ENCODE results near the gene RIMS4. TPM values are rescaled to one million over a fixed set of nuclear protein-coding genes. Genes with fewer than 3 reads are reported as not detected.

Gene RIMS4
- under 1 TPM in 2 of 5 donors, not detected in 3; 0.06 to 0.12 TPM for total RNA-seq
- total RNA-seq (2013) = not detected
- 0 to 0.16 (median 0) reads per million in 29 experiments for total RNA-seq

- Mint-ChIP-seq H3K4me3 (peak within 1 kb of the TSS; percentile 4 to 76 (median 52)), H3K36me3 (no peaks in the 10 kb centered on the region), H3K27ac (peak within 1 kb of the TSS in 1 of 2 donors; percentile 12), H3K9me3 (no peaks in the 10 kb centered on the region), H3K4me1 (peaks cover 12 to 16% (median 15%) of the 10 kb centered on the region in 3 donors), H3K27me3 (peaks cover 58 to 59% of the 10 kb centered on the region in 2 donors)
- CTCF ChIA-PET = no interaction called here
- Histone ChIP-seq H3K4me1 (ENCODE audit: control insufficient read depth in 1 of 2, extremely low read depth in 1 of 2, insufficient read depth in 2 of 2, low read length in 2 of 2) (peaks cover 0 to 10% of the 10 kb centered on the region in 2 experiments), H3K27ac (ENCODE audit: low read length) (no peak within 1 kb of the TSS), H3K4me3 (ENCODE audit: control insufficient read depth in 1 of 2, extremely low read depth in 1 of 2, low read length in 1 of 2) (no peak within 1 kb of the TSS), H3K36me3 (ENCODE audit: control insufficient read depth in 2 of 2, extremely low read depth in 1 of 2, insufficient read depth in 1 of 2, low read length in 1 of 2) (no peaks in the 10 kb centered on the region), H3K27me3 (replicated peaks in 1 of 2; ENCODE audit: control insufficient read depth in 2 of 2, extremely low read depth in 1 of 2, insufficient read depth in 2 of 2, low read length in 1 of 2) (peaks cover 12 to 60% of the 10 kb centered on the region in 2 experiments), H3K9me3 (no peaks in the 10 kb centered on the region)
- peak in 1 of 35 experiments; percentile 18 for DNase-seq
- POLR2A ChIA-PET = no interaction called here
- peak in 1 of 4 experiments; percentile 35 for ATAC-seq (replicated peaks in 1 of 4)
- WGBS (ENCODE audit: insufficient coverage) = 6% methylated on average over 84 of the region's 89 CpGs
Observed at GRCh38 chr20:44810391-44811149, at the start of gene RIMS4. RIMS4 (minus strand) TSS chr20:44810546; CDS start chr20:44810271, 275 bp downstream.

- ChIA-PET CTCF (interaction anchor here in 1 of 2 donors (0.5 kb wide), 1 partner anchor 51 kb away, joined by 5 read pairs; the partner anchor contains the start of gene PABPC1L), POLR2A (no interaction called here)
- Histone ChIP-seq H3K4me1 (ENCODE audit: control insufficient read depth in 1 of 2, extremely low read depth in 1 of 2, insufficient read depth in 2 of 2, low read length in 2 of 2) (peaks cover 0 to 4% of the 10 kb centered on the region in 2 experiments), H3K9me3 (no peaks in the 10 kb centered on the region), H3K27me3 (replicated peaks in 1 of 2; ENCODE audit: control insufficient read depth in 2 of 2, extremely low read depth in 1 of 2, insufficient read depth in 2 of 2, low read length in 1 of 2) (peaks cover 0 to 2% of the 10 kb centered on the region in 2 experiments), H3K27ac (ENCODE audit: low read length) (no peak overlapping the region), H3K36me3 (ENCODE audit: control insufficient read depth in 2 of 2, extremely low read depth in 1 of 2, insufficient read depth in 1 of 2, low read length in 1 of 2) (no peaks in the 10 kb centered on the region), H3K4me3 (ENCODE audit: control insufficient read depth in 1 of 2, extremely low read depth in 1 of 2, low read length in 1 of 2) (no peak overlapping the region)
- ATAC-seq (replicated peaks in 1 of 4) (no peak), DNase-seq (no peak)
- no peak overlapping the region for H3K4me3 Mint-ChIP-seq
- no peaks in the 10 kb centered on the region for H3K36me3 Mint-ChIP-seq
- peaks cover 8 to 23% (median 16%) of the 10 kb centered on the region in 3 donors for H3K4me1 Mint-ChIP-seq
- no peaks in the 10 kb centered on the region for H3K9me3 Mint-ChIP-seq
- no peak overlapping the region for H3K27ac Mint-ChIP-seq
- peaks cover 0 to 1% of the 10 kb centered on the region in 2 donors for H3K27me3 Mint-ChIP-seq
Observed at GRCh38 chr20:44858606-44859360, 48.4 kb upstream of the RIMS4 start.

- no peak overlapping the region for H3K4me3 ChIP-seq (ENCODE audit: control insufficient read depth in 1 of 2, extremely low read depth in 1 of 2, low read length in 1 of 2)
- ATAC-seq (replicated peaks in 1 of 4) (no peak), DNase-seq (no peak)
- Mint-ChIP-seq H3K9me3 (no peaks in the 10 kb centered on the region), H3K36me3 (no peaks in the 10 kb centered on the region), H3K4me3 (no peak overlapping the region), H3K27ac (no peak overlapping the region), H3K4me1 (peaks cover 5 to 16% (median 13%) of the 10 kb centered on the region in 3 donors), H3K27me3 (peaks cover 0 to 3% of the 10 kb centered on the region in 2 donors)
- WGBS (ENCODE audit: insufficient coverage) = 88% methylated on average over 4 of the region's 6 CpGs
- no peaks in the 10 kb centered on the region for H3K9me3 ChIP-seq
- CTCF ChIA-PET = interaction anchor here in 1 of 2 donors (0.5 kb wide), 1 partner anchor 73 kb away, joined by 5 read pairs; no protein-coding TSS in a partner anchor
- POLR2A ChIA-PET = no interaction called here
- no peak overlapping the region for H3K27ac ChIP-seq (ENCODE audit: low read length)
- no peaks in the 10 kb centered on the region for H3K36me3 ChIP-seq (ENCODE audit: control insufficient read depth in 2 of 2, extremely low read depth in 1 of 2, insufficient read depth in 1 of 2, low read length in 1 of 2)
- H3K4me1 ChIP-seq (ENCODE audit: control insufficient read depth in 1 of 2, extremely low read depth in 1 of 2, insufficient read depth in 2 of 2, low read length in 2 of 2) = peaks cover 0 to 4% of the 10 kb centered on the region in 2 experiments
- H3K27me3 ChIP-seq (replicated peaks in 1 of 2; ENCODE audit: control insufficient read depth in 2 of 2, extremely low read depth in 1 of 2, insufficient read depth in 2 of 2, low read length in 1 of 2) = peaks cover 0 to 2% of the 10 kb centered on the region in 2 experiments
Observed at GRCh38 chr20:44856856-44857448, 46.6 kb upstream of the RIMS4 start.

DNA sequence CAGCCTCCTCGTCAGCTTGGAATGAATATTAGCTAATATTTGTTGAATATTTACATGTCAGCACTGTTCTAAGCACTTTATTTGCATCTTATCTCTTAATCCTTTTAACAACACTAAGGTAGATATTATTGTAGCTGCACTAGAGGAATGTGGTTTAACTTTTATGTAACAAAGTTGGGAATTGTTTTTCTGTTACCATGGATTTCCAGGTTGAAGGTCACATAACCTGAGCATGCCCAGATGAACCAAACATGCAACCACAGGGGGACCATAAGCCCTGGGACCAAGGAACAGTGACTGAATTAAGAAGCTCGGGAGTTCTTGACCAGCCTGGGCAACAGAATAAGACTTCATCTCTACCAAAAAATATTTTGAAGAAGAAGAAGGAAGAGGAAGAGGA lies 46.1 kb upstream of the RIMS4 start:
- Mint-ChIP-seq H3K4me1 (peaks cover 5 to 11% (median 8%) of the 10 kb centered on the region in 3 donors), H3K9me3 (no peaks in the 10 kb centered on the region), H3K27ac (no peak overlapping the region), H3K4me3 (no peak overlapping the region), H3K36me3 (no peaks in the 10 kb centered on the region), H3K27me3 (peaks cover 0 to 3% of the 10 kb centered on the region in 2 donors)
- Histone ChIP-seq H3K27me3 (replicated peaks in 1 of 2; ENCODE audit: control insufficient read depth in 2 of 2, extremely low read depth in 1 of 2, insufficient read depth in 2 of 2, low read length in 1 of 2) (peaks cover 0 to 2% of the 10 kb centered on the region in 2 experiments), H3K27ac (ENCODE audit: low read length) (no peak overlapping the region), H3K4me3 (ENCODE audit: control insufficient read depth in 1 of 2, extremely low read depth in 1 of 2, low read length in 1 of 2) (no peak overlapping the region), H3K4me1 (ENCODE audit: control insufficient read depth in 1 of 2, extremely low read depth in 1 of 2, insufficient read depth in 2 of 2, low read length in 2 of 2) (peaks cover 0 to 2% of the 10 kb centered on the region in 2 experiments), H3K9me3 (no peaks in the 10 kb centered on the region), H3K36me3 (ENCODE audit: control insufficient read depth in 2 of 2, extremely low read depth in 1 of 2, insufficient read depth in 1 of 2, low read length in 1 of 2) (no peaks in the 10 kb centered on the region)
- WGBS (ENCODE audit: insufficient coverage) = no CpG with 5 or more reads among the region's 2 CpGs
- ChIA-PET POLR2A (no interaction called here), CTCF (interaction anchor here in 1 of 2 donors (0.5 kb wide), 1 partner anchor 73 kb away, joined by 5 read pairs; no protein-coding TSS in a partner anchor)
- ATAC-seq (replicated peaks in 1 of 4) (no peak), DNase-seq (no peak)

DNA sequence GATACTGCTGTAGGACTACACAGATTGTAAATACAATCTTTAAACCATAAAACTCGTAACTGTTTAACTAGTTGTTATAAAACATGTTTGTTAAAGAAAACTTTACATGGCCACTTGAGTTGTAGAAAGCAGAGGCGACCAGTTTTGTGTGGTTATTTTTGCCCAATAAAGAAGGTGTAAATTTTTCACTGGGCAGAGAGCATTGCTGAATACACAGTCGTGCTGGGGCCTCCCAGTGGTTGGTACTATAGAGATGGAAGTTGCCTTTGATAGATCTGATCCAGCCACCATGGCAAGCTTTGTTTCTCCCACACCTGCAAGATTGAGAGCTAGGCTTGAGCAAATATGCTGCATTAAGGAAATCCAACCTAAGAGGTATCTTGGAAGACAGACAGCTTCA lies 41.2 kb upstream of the RIMS4 start:
- H3K4me1 Mint-ChIP-seq = peaks cover 2 to 3% (median 2%) of the 10 kb centered on the region in 3 donors
- no peaks in the 10 kb centered on the region for H3K9me3 ChIP-seq
- WGBS (ENCODE audit: insufficient coverage) = 46% methylated on average over 2 of the region's 3 CpGs
- H3K36me3 ChIP-seq (ENCODE audit: control insufficient read depth in 2 of 2, extremely low read depth in 1 of 2, insufficient read depth in 1 of 2, low read length in 1 of 2) = no peaks in the 10 kb centered on the region
- peaks cover 0 to 2% of the 10 kb centered on the region in 2 experiments for H3K27me3 ChIP-seq (replicated peaks in 1 of 2; ENCODE audit: control insufficient read depth in 2 of 2, extremely low read depth in 1 of 2, insufficient read depth in 2 of 2, low read length in 1 of 2)
- peaks cover 9 to 17% of the 10 kb centered on the region in 2 donors for H3K27me3 Mint-ChIP-seq
- DNase-seq (no peak), ATAC-seq (replicated peaks in 1 of 4) (no peak)
- no peak overlapping the region for H3K27ac ChIP-seq (ENCODE audit: low read length)
- ChIA-PET POLR2A (no interaction called here), CTCF (no interaction called here)
- H3K9me3 Mint-ChIP-seq = no peaks in the 10 kb centered on the region
- no peaks in the 10 kb centered on the region for H3K4me1 ChIP-seq (ENCODE audit: control insufficient read depth in 1 of 2, extremely low read depth in 1 of 2, insufficient read depth in 2 of 2, low read length in 2 of 2)
- no peak overlapping the region for H3K4me3 Mint-ChIP-seq
- no peak overlapping the region for H3K4me3 ChIP-seq (ENCODE audit: control insufficient read depth in 1 of 2, extremely low read depth in 1 of 2, low read length in 1 of 2)
- no peaks in the 10 kb centered on the region for H3K36me3 Mint-ChIP-seq
- H3K27ac Mint-ChIP-seq = no peak overlapping the region

GRCh38 chr20:44850837-44851236 lies 40.5 kb upstream of the RIMS4 start:
- Mint-ChIP-seq H3K9me3 (no peaks in the 10 kb centered on the region), H3K4me1 (peaks cover 0 to under 1% (median 0%) of the 10 kb centered on the region in 3 donors), H3K27ac (no peak overlapping the region), H3K36me3 (no peaks in the 10 kb centered on the region), H3K4me3 (no peak overlapping the region), H3K27me3 (peaks cover 9 to 21% of the 10 kb centered on the region in 2 donors)
- DNase-seq = no peak
- ChIA-PET CTCF (no interaction called here), POLR2A (no interaction called here)
- no peak for ATAC-seq (replicated peaks in 1 of 4)
- H3K4me3 ChIP-seq (ENCODE audit: control insufficient read depth in 1 of 2, extremely low read depth in 1 of 2, low read length in 1 of 2) = no peak overlapping the region
- H3K36me3 ChIP-seq (ENCODE audit: control insufficient read depth in 2 of 2, extremely low read depth in 1 of 2, insufficient read depth in 1 of 2, low read length in 1 of 2) = no peaks in the 10 kb centered on the region
- H3K27me3 ChIP-seq (replicated peaks in 1 of 2; ENCODE audit: control insufficient read depth in 2 of 2, extremely low read depth in 1 of 2, insufficient read depth in 2 of 2, low read length in 1 of 2) = peaks cover 0 to 2% of the 10 kb centered on the region in 2 experiments
- H3K9me3 ChIP-seq = no peaks in the 10 kb centered on the region
- H3K27ac ChIP-seq (ENCODE audit: low read length) = no peak overlapping the region
- no CpG with 5 or more reads among the region's 1 CpG for WGBS (ENCODE audit: insufficient coverage)
- no peaks in the 10 kb centered on the region for H3K4me1 ChIP-seq (ENCODE audit: control insufficient read depth in 1 of 2, extremely low read depth in 1 of 2, insufficient read depth in 2 of 2, low read length in 2 of 2)

All from T-cell (primary cell).